HEK293 (cell line): ENCODE measurements around the gene HSPB6.
A peak's percentile ranks its signal among the peaks of the same experiment; 100 is the strongest.

Source experiments
- BCL11B ChIP-seq: fragments of 450-650 bp; formaldehyde crosslinking; IDR thresholded peaks from 2 replicates; pipeline ENCODE4 v1.5.1; 2016; ENCODE audit warnings: low read depth, missing biosample characterization, missing genetic modification characterization
- GLIS1 ChIP-seq: fragments of 450-650 bp; formaldehyde crosslinking; IDR thresholded peaks from 2 replicates; pipeline ENCODE4 v1.5.1; 2016; ENCODE audit warnings: missing biosample characterization, missing genetic modification characterization
- GLIS2 ChIP-seq: fragments of 450-650 bp; formaldehyde crosslinking; IDR thresholded peaks from 2 replicates; pipeline ENCODE4 v1.5.1; 2016; ENCODE audit warnings: missing biosample characterization, missing genetic modification characterization
- MYNN ChIP-seq: fragments of 450-650 bp; formaldehyde crosslinking; IDR thresholded peaks from 2 replicates; pipeline ENCODE4 v1.5.1; 2016; ENCODE audit warnings: missing biosample characterization, missing genetic modification characterization, borderline replicate concordance
- OVOL3 ChIP-seq: fragments of 450-650 bp; formaldehyde crosslinking; IDR thresholded peaks from 2 replicates; pipeline ENCODE4 v1.5.1; 2016; ENCODE audit warnings: missing biosample characterization, missing genetic modification characterization
- REPIN1 ChIP-seq: fragments of 450-650 bp; formaldehyde crosslinking; IDR thresholded peaks from 2 replicates; pipeline ENCODE4 v1.5.1; 2017; ENCODE audit warnings: missing biosample characterization, missing genetic modification characterization, low read depth
- YY1 ChIP-seq: fragments of 450-650 bp; formaldehyde crosslinking; IDR thresholded peaks from 2 replicates; pipeline ENCODE4 v1.5.1; 2018; ENCODE audit warnings: missing biosample characterization, missing genetic modification characterization
- ZBTB20 ChIP-seq: fragments of 450-650 bp; formaldehyde crosslinking; IDR thresholded peaks from 2 replicates; pipeline ENCODE4 v1.5.1; 2016; ENCODE audit warnings: missing biosample characterization, missing genetic modification characterization
- ZBTB48 ChIP-seq: fragments of 450-650 bp; formaldehyde crosslinking; IDR thresholded peaks from 2 replicates; pipeline ENCODE4 v1.5.1; 2016; ENCODE audit warnings: missing biosample characterization, missing genetic modification characterization
- ZFP69B ChIP-seq: fragments of 450-650 bp; formaldehyde crosslinking; IDR thresholded peaks from 2 replicates; pipeline ENCODE4 v1.5.1; 2016; ENCODE audit warnings: missing biosample characterization, missing genetic modification characterization
- ZNF114 ChIP-seq: fragments of 450-650 bp; formaldehyde crosslinking; IDR thresholded peaks from 2 replicates; pipeline ENCODE4 v1.5.0; 2017; ENCODE audit warnings: missing biosample characterization, missing genetic modification characterization
- ZNF132 ChIP-seq: fragments of 450-650 bp; formaldehyde crosslinking; IDR thresholded peaks from 2 replicates; pipeline ENCODE4 v1.5.1; 2017; ENCODE audit warnings: missing biosample characterization, missing genetic modification characterization, borderline replicate concordance
- ZNF169 ChIP-seq: fragments of 450-650 bp; formaldehyde crosslinking; IDR thresholded peaks from 2 replicates; pipeline ENCODE4 v1.5.1; 2016; ENCODE audit warnings: missing biosample characterization, missing genetic modification characterization
- ZNF2 ChIP-seq: fragments of 450-650 bp; formaldehyde crosslinking; IDR thresholded peaks from 2 replicates; pipeline ENCODE4 v1.5.1; 2016; ENCODE audit warnings: missing biosample characterization, missing genetic modification characterization
- ZNF311 ChIP-seq: fragments of 450-650 bp; formaldehyde crosslinking; IDR thresholded peaks from 2 replicates; pipeline ENCODE4 v1.5.1; 2017; ENCODE audit warnings: missing biosample characterization, missing genetic modification characterization, borderline replicate concordance
- ZNF416 ChIP-seq: fragments of 450-650 bp; formaldehyde crosslinking; IDR thresholded peaks from 2 replicates; pipeline ENCODE4 v1.5.1; 2016; ENCODE audit warnings: missing biosample characterization, missing genetic modification characterization
- ZNF473 ChIP-seq: fragments of 450-650 bp; formaldehyde crosslinking; IDR thresholded peaks from 2 replicates; pipeline ENCODE4 v1.5.1; 2017; ENCODE audit warnings: missing biosample characterization, missing genetic modification characterization
- ZNF677 ChIP-seq: fragments of 450-650 bp; IDR thresholded peaks from 2 replicates; pipeline ENCODE4 v1.5.0; 2018; ENCODE audit warnings: missing biosample characterization, mild to moderate bottlenecking, missing genetic modification characterization, moderate library complexity
- ZNF76 ChIP-seq: fragments of 450-650 bp; formaldehyde crosslinking; IDR thresholded peaks from 2 replicates; pipeline ENCODE4; 2016; ENCODE audit warnings: low read depth, missing biosample characterization, missing genetic modification characterization, borderline replicate concordance
- ZNF777 ChIP-seq: fragments of 450-650 bp; formaldehyde crosslinking; IDR thresholded peaks from 2 replicates; pipeline ENCODE4 v1.5.1; 2017; ENCODE audit warnings: missing biosample characterization, missing genetic modification characterization, borderline replicate concordance
- ZSCAN30 ChIP-seq: fragments of 450-650 bp; IDR thresholded peaks from 2 replicates; pipeline ENCODE4 v1.5.1; 2018; ENCODE audit warnings: missing biosample characterization, mild to moderate bottlenecking, missing genetic modification characterization, moderate library complexity
- TF ChIP-seq, protein P1 (sequence below): fragments of 450-650 bp; formaldehyde crosslinking; IDR thresholded peaks from 2 replicates; pipeline ENCODE4 v1.5.1; 2016; ENCODE audit warnings: missing biosample characterization, missing genetic modification characterization
- TF ChIP-seq, protein P2 (sequence below): fragments of 450-650 bp; formaldehyde crosslinking; IDR thresholded peaks from 2 replicates; pipeline ENCODE4 v1.5.1; 2016; ENCODE audit warnings: missing biosample characterization, missing genetic modification characterization
- TF ChIP-seq, protein P3 (sequence below): fragments of 450-650 bp; formaldehyde crosslinking; IDR thresholded peaks from 2 replicates; pipeline ENCODE4 v1.5.1; 2016; ENCODE audit warnings: missing biosample characterization, missing genetic modification characterization
- TF ChIP-seq, protein P4 (sequence below): fragments of 450-650 bp; formaldehyde crosslinking; IDR thresholded peaks from 2 replicates; pipeline ENCODE4 v1.5.1; 2016; ENCODE audit warnings: missing biosample characterization, missing genetic modification characterization
- TF ChIP-seq, protein P5 (sequence below): fragments of 450-650 bp; formaldehyde crosslinking; IDR thresholded peaks from 2 replicates; pipeline ENCODE4 v1.5.1; 2016; ENCODE audit warnings: missing biosample characterization, missing genetic modification characterization
- TF ChIP-seq, protein P6 (sequence below): fragments of 450-650 bp; formaldehyde crosslinking; IDR thresholded peaks from 2 replicates; pipeline ENCODE4 v1.5.1; 2017; ENCODE audit warnings: missing biosample characterization, missing genetic modification characterization

Gene HSPB6

DNA sequence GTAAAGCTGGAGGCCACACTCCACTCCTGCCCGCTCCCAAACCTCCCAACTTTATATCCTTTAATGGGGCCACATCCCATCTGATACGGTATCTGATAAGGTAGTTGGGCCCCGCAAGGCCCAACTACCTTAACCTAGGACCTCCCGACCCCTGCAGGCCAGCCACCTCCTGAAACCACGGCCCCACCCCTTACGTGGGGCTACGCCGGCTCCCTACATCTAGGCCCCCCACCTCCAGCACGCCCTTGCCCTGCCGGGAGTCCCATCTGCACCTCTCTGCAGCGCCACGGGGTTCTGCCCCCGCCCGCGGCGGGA, 16.8 kb downstream of the HSPB6 start (continued):
- TF ChIP-seq, protein P1, sequence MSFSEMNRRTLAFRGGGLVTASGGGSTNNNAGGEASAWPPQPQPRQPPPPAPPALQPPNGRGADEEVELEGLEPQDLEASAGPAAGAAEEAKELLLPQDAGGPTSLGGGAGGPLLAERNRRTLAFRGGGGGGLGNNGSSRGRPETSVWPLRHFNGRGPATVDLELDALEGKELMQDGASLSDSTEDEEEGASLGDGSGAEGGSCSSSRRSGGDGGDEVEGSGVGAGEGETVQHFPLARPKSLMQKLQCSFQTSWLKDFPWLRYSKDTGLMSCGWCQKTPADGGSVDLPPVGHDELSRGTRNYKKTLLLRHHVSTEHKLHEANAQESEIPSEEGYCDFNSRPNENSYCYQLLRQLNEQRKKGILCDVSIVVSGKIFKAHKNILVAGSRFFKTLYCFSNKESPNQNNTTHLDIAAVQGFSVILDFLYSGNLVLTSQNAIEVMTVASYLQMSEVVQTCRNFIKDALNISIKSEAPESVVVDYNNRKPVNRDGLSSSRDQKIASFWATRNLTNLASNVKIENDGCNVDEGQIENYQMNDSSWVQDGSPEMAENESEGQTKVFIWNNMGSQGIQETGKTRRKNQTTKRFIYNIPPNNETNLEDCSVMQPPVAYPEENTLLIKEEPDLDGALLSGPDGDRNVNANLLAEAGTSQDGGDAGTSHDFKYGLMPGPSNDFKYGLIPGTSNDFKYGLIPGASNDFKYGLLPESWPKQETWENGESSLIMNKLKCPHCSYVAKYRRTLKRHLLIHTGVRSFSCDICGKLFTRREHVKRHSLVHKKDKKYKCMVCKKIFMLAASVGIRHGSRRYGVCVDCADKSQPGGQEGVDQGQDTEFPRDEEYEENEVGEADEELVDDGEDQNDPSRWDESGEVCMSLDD, result peak; percentile 66
- TF ChIP-seq, protein P2, sequence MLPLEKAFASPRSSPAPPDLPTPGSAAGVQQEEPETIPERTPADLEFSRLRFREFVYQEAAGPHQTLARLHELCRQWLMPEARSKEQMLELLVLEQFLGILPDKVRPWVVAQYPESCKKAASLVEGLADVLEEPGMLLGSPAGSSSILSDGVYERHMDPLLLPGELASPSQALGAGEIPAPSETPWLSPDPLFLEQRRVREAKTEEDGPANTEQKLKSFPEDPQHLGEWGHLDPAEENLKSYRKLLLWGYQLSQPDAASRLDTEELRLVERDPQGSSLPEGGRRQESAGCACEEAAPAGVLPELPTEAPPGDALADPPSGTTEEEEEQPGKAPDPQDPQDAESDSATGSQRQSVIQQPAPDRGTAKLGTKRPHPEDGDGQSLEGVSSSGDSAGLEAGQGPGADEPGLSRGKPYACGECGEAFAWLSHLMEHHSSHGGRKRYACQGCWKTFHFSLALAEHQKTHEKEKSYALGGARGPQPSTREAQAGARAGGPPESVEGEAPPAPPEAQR (tag by site-specific recombination), result 0 out of 2 replicates have a peak, but pooled peaks have one; percentile 38
- no peak for TF ChIP-seq ZNF311
- TF ChIP-seq ZNF132, result no peak
- TF ChIP-seq REPIN1 (tag by site-specific recombination), result 0 out of 2 replicates have a peak, but pooled peaks have one; percentile 28
- peak; percentile 67 for TF ChIP-seq ZFP69B (tag by site-specific recombination)
- TF ChIP-seq, protein P3, sequence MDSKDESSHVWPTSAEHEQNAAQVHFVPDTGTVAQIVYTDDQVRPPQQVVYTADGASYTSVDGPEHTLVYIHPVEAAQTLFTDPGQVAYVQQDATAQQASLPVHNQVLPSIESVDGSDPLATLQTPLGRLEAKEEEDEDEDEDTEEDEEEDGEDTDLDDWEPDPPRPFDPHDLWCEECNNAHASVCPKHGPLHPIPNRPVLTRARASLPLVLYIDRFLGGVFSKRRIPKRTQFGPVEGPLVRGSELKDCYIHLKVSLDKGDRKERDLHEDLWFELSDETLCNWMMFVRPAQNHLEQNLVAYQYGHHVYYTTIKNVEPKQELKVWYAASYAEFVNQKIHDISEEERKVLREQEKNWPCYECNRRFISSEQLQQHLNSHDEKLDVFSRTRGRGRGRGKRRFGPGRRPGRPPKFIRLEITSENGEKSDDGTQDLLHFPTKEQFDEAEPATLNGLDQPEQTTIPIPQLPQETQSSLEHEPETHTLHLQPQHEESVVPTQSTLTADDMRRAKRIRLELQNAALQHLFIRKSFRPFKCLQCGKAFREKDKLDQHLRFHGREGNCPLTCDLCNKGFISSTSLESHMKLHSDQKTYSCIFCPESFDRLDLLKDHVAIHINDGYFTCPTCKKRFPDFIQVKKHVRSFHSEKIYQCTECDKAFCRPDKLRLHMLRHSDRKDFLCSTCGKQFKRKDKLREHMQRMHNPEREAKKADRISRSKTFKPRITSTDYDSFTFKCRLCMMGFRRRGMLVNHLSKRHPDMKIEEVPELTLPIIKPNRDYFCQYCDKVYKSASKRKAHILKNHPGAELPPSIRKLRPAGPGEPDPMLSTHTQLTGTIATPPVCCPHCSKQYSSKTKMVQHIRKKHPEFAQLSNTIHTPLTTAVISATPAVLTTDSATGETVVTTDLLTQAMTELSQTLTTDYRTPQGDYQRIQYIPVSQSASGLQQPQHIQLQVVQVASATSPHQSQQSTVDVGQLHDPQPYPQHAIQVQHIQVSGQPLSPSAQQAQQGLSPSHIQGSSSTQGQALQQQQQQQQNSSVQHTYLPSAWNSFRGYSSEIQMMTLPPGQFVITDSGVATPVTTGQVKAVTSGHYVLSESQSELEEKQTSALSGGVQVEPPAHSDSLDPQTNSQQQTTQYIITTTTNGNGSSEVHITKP (tag by site-specific recombination), result no peak
- TF ChIP-seq ZNF76 (tag by site-specific recombination), result 0 out of 2 replicates have a peak, but pooled peaks have one; percentile 35
- TF ChIP-seq MYNN (tag by site-specific recombination), result no peak
- TF ChIP-seq, protein P4, sequence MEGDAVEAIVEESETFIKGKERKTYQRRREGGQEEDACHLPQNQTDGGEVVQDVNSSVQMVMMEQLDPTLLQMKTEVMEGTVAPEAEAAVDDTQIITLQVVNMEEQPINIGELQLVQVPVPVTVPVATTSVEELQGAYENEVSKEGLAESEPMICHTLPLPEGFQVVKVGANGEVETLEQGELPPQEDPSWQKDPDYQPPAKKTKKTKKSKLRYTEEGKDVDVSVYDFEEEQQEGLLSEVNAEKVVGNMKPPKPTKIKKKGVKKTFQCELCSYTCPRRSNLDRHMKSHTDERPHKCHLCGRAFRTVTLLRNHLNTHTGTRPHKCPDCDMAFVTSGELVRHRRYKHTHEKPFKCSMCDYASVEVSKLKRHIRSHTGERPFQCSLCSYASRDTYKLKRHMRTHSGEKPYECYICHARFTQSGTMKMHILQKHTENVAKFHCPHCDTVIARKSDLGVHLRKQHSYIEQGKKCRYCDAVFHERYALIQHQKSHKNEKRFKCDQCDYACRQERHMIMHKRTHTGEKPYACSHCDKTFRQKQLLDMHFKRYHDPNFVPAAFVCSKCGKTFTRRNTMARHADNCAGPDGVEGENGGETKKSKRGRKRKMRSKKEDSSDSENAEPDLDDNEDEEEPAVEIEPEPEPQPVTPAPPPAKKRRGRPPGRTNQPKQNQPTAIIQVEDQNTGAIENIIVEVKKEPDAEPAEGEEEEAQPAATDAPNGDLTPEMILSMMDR (tag by site-specific recombination), result peak; percentile 76
- peak; percentile 80 for TF ChIP-seq ZSCAN30
- no peak for TF ChIP-seq ZNF169 (tag by site-specific recombination)
- TF ChIP-seq ZNF2 (tag by site-specific recombination), result peak; percentile 15; the same call in 1 of the 2 replicates
- no peak for TF ChIP-seq ZNF114
- TF ChIP-seq GLIS2, result peak; percentile 90
- TF ChIP-seq ZNF677 (tag by site-specific recombination), result 0 out of 2 replicates have a peak, but pooled peaks have one; percentile 18
- no peak for TF ChIP-seq ZNF416
- TF ChIP-seq ZBTB48 (tag by site-specific recombination), result no peak; the same call in none of the 2 replicates
- no peak for TF ChIP-seq YY1 (tag by site-specific recombination)
- no peak for TF ChIP-seq ZNF473 (tag by site-specific recombination)
- TF ChIP-seq, protein P5, sequence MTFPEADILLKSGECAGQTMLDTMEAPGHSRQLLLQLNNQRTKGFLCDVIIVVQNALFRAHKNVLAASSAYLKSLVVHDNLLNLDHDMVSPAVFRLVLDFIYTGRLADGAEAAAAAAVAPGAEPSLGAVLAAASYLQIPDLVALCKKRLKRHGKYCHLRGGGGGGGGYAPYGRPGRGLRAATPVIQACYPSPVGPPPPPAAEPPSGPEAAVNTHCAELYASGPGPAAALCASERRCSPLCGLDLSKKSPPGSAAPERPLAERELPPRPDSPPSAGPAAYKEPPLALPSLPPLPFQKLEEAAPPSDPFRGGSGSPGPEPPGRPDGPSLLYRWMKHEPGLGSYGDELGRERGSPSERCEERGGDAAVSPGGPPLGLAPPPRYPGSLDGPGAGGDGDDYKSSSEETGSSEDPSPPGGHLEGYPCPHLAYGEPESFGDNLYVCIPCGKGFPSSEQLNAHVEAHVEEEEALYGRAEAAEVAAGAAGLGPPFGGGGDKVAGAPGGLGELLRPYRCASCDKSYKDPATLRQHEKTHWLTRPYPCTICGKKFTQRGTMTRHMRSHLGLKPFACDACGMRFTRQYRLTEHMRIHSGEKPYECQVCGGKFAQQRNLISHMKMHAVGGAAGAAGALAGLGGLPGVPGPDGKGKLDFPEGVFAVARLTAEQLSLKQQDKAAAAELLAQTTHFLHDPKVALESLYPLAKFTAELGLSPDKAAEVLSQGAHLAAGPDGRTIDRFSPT, result peak; percentile 69; the same call in 1 of the 2 replicates
- peak; percentile 97; the same call in 1 of the 2 replicates for TF ChIP-seq ZNF777 (tag by site-specific recombination)
- peak; percentile 33 for TF ChIP-seq GLIS1 (tag by site-specific recombination)
- no peak for TF ChIP-seq ZBTB20 (tag by site-specific recombination)
- no peak for TF ChIP-seq BCL11B
- TF ChIP-seq, protein P6, sequence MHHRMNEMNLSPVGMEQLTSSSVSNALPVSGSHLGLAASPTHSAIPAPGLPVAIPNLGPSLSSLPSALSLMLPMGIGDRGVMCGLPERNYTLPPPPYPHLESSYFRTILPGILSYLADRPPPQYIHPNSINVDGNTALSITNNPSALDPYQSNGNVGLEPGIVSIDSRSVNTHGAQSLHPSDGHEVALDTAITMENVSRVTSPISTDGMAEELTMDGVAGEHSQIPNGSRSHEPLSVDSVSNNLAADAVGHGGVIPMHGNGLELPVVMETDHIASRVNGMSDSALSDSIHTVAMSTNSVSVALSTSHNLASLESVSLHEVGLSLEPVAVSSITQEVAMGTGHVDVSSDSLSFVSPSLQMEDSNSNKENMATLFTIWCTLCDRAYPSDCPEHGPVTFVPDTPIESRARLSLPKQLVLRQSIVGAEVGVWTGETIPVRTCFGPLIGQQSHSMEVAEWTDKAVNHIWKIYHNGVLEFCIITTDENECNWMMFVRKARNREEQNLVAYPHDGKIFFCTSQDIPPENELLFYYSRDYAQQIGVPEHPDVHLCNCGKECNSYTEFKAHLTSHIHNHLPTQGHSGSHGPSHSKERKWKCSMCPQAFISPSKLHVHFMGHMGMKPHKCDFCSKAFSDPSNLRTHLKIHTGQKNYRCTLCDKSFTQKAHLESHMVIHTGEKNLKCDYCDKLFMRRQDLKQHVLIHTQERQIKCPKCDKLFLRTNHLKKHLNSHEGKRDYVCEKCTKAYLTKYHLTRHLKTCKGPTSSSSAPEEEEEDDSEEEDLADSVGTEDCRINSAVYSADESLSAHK (tag by site-specific recombination), result peak; percentile 47; the same call in 1 of the 2 replicates
- TF ChIP-seq OVOL3 (tag by site-specific recombination), result no peak
